Erythroblast (primary cell): ENCODE data around the gene LARP1.

ENCODE experiments used
- GATA1 ChIP-seq: IDR thresholded peaks from 2 replicates; pipeline ENCODE4 v1.6.1; 2011; ENCODE audit warnings: low read depth, mild to moderate bottlenecking, control low read depth, low read length, moderate library complexity
- POLR2A ChIP-seq: IDR thresholded peaks from 2 replicates; pipeline ENCODE4 v1.6.1; 2011; ENCODE audit warnings: mild to moderate bottlenecking, low read length

GRCh38 chr5:154813736-154814135 is 58.6 kb downstream of the LARP1 start:
- TF ChIP-seq POLR2A (no peak), GATA1 (no peak)
